H1 (cell line): ENCODE measurements around the gene GUCY2F. TPM values are rescaled to one million over a fixed set of nuclear protein-coding genes. Genes with fewer than 3 reads are reported as not detected.
A peak's percentile ranks its signal among the peaks of the same experiment; 100 is the strongest.

Source experiments
- CTCF ChIA-PET: fragments of 300-600 bp; sonication (Branson Sonifier 250); formaldehyde crosslinking; loops from one replicate; lab custom pipeline; 2021; ENCODE audit not compliant: partially characterized antibody; lab: Charles Lee
- POLR2A ChIA-PET: fragments of 300-600 bp; sonication (Branson Sonifier 250); formaldehyde crosslinking; loops from one replicate; lab custom pipeline; 2021; ENCODE audit warnings: inconsistent platforms; ENCODE audit not compliant: partially characterized antibody; lab: Charles Lee
- DNase-seq, 2 experiments: peaks; one replicate each; pipeline versions ENCODE4 v3.0.0 to v3.0.0-alpha.2; 2010 to 2022; ENCODE audit warnings: low spot score in 2 of 2, low read depth in 1 of 2, mixed read lengths in 1 of 2
- FAIRE-seq: peaks from 2 replicates; lab custom pipeline; 2011; peaks lifted over from hg19 to GRCh38; lab: Jason Lieb, UNC
- H2AFZ ChIP-seq: 2 replicates; pipeline ENCODE4 v1.8.1; 2012; ENCODE audit warnings: low read length, inconsistent platforms
- H2AK5ac ChIP-seq: 2 replicates; pipeline ENCODE4 v1.6.1; 2013; ENCODE audit warnings: low read depth, low read length
- H2BK120ac ChIP-seq: replicated peaks from 2 replicates; pipeline ENCODE3; 2013; ENCODE audit warnings: low read depth, low read length, inconsistent platforms
- H2BK12ac ChIP-seq: 2 replicates; pipeline ENCODE4 v1.6.1; 2013; ENCODE audit warnings: low read depth, low read length
- H2BK15ac ChIP-seq: 2 replicates; pipeline ENCODE4 v1.6.1; 2013; ENCODE audit warnings: low read length
- H2BK20ac ChIP-seq: 2 replicates; pipeline ENCODE4 v1.6.1; 2013; ENCODE audit warnings: low read length
- H2BK5ac ChIP-seq: 2 replicates; pipeline ENCODE4 v1.6.1; 2013; ENCODE audit warnings: low read depth, low read length
- H3K14ac ChIP-seq: 2 replicates; pipeline ENCODE4 v1.6.1; 2013; ENCODE audit warnings: inconsistent platforms; ENCODE audit not compliant: insufficient read length
- H3K18ac ChIP-seq: 2 replicates; pipeline ENCODE4 v1.6.1; 2013; ENCODE audit warnings: low read length; ENCODE audit errors: extremely low read depth
- H3K23ac ChIP-seq: 2 replicates; pipeline ENCODE4 v1.6.1; 2013; ENCODE audit warnings: inconsistent platforms; ENCODE audit not compliant: insufficient read length
- H3K23me2 ChIP-seq: 2 replicates; pipeline ENCODE4 v1.6.1; 2013; ENCODE audit warnings: low read depth, low read length
- H3K27ac ChIP-seq: 2 replicates; pipeline ENCODE4 v1.6.1; 2011; ENCODE audit warnings: low read depth, low read length, inconsistent platforms
- H3K27me3 ChIP-seq, 4 experiments: replicated peaks in 1 of 4; 1 replicate in 1 of 4; 2 replicates in 3 of 4; pipeline versions ENCODE4 v1.6.1 to v1.8.1; 2011 to 2013; ENCODE audit warnings: low read length in 3 of 4, mild to moderate bottlenecking in 3 of 4, inconsistent platforms in 2 of 4, mixed read lengths in 2 of 4, moderate library complexity in 1 of 4; ENCODE audit not compliant: control insufficient read depth in 3 of 4, insufficient read depth in 3 of 4; ENCODE audit errors: extremely low read depth in 1 of 4
- H3K36me3 ChIP-seq, 4 experiments: 2 replicates each; pipeline versions ENCODE4 v1.6.1 to v1.8.1; 2011 to 2013; ENCODE audit warnings: mild to moderate bottlenecking in 4 of 4, low read length in 3 of 4, moderate library complexity in 2 of 4, control low read depth in 1 of 4, inconsistent platforms in 1 of 4; ENCODE audit not compliant: insufficient read depth in 4 of 4, control insufficient read depth in 2 of 4
- H3K4ac ChIP-seq: replicated peaks from 2 replicates; pipeline ENCODE3; 2013; ENCODE audit warnings: low read length, low read depth, mixed read lengths, inconsistent platforms; ENCODE audit not compliant: insufficient read length
- H3K4me1 ChIP-seq, 4 experiments: replicated peaks in 1 of 4; 1 replicate in 1 of 4; 2 replicates in 3 of 4; pipeline versions ENCODE4 v1.6.1 to v1.8.1; 2011 to 2013; ENCODE audit warnings: low read length in 3 of 4, inconsistent platforms in 2 of 4, mixed read lengths in 1 of 4; ENCODE audit not compliant: insufficient read depth in 4 of 4, control insufficient read depth in 3 of 4
- H3K4me2 ChIP-seq, 2 experiments: 2 replicates each; pipeline versions ENCODE4 v1.6.1 to v1.8.1; 2011 to 2013; ENCODE audit warnings: low read depth in 2 of 2, low read length in 2 of 2, control low read depth in 1 of 2, inconsistent platforms in 1 of 2, mild to moderate bottlenecking in 1 of 2; ENCODE audit not compliant: insufficient read depth in 1 of 2
- H3K4me3 ChIP-seq, 4 experiments: fragments of 200-600, 300-600 bp in 1 of 4; sonication (generic), shearing (Covaris generic), sonication (Bioruptor Twin) in 1 of 4; 2 replicates each; pipeline versions ENCODE4 v1.5.1 to v1.8.1; 2011 to 2016; ENCODE audit warnings: low read length in 4 of 4, low read depth in 3 of 4, control low read depth in 2 of 4, inconsistent platforms in 2 of 4, mild to moderate bottlenecking in 2 of 4, mixed read lengths in 1 of 4, moderate library complexity in 1 of 4; ENCODE audit not compliant: insufficient read depth in 2 of 4; ENCODE audit errors: extremely low read depth in 1 of 4
- H3K56ac ChIP-seq: replicated peaks from 2 replicates; pipeline ENCODE3; 2013; ENCODE audit warnings: low read depth, mild to moderate bottlenecking, mixed read lengths, low read length, inconsistent platforms; ENCODE audit not compliant: insufficient read length
- H3K79me1 ChIP-seq: 2 replicates; pipeline ENCODE4 v1.6.1; 2013; ENCODE audit warnings: low read depth, low read length, control low read depth
- H3K79me2 ChIP-seq, 2 experiments: 2 replicates each; pipeline versions ENCODE4 v1.6.1 to v1.8.1; 2012 to 2013; ENCODE audit warnings: low read length in 2 of 2, mild to moderate bottlenecking in 2 of 2, inconsistent platforms in 1 of 2; ENCODE audit not compliant: insufficient read depth in 2 of 2, control insufficient read depth in 1 of 2
- H3K9ac ChIP-seq, 4 experiments: replicated peaks in 1 of 4; 1 replicate in 1 of 4; 2 replicates in 3 of 4; pipeline versions ENCODE4 v1.6.1 to v1.8.1; 2011 to 2013; ENCODE audit warnings: low read depth in 3 of 4, low read length in 3 of 4, control low read depth in 2 of 4, mild to moderate bottlenecking in 2 of 4, moderate library complexity in 2 of 4, inconsistent platforms in 1 of 4; ENCODE audit errors: extremely low read depth in 1 of 4
- H3K9me3 ChIP-seq, 2 experiments: 2 replicates each; pipeline versions ENCODE4 v1.6.1 to v1.8.1; 2012 to 2013; ENCODE audit warnings: mild to moderate bottlenecking in 2 of 2, moderate library complexity in 2 of 2, control low read depth in 1 of 2, inconsistent platforms in 1 of 2, low read depth in 1 of 2, low read length in 1 of 2, mixed read lengths in 1 of 2; ENCODE audit not compliant: insufficient read depth in 2 of 2
- H4K20me1 ChIP-seq, 2 experiments: replicated peaks in 1 of 2; 2 replicates each; pipeline versions ENCODE3 to v1.8.1; 2011 to 2013; ENCODE audit warnings: inconsistent platforms in 2 of 2, low read length in 2 of 2, mild to moderate bottlenecking in 1 of 2; ENCODE audit not compliant: insufficient read depth in 2 of 2, control insufficient read depth in 1 of 2
- H4K5ac ChIP-seq: 2 replicates; pipeline ENCODE4 v1.6.1; 2013; ENCODE audit warnings: low read length, low read depth, mixed read lengths, inconsistent platforms; ENCODE audit not compliant: insufficient read length
- H4K8ac ChIP-seq: 2 replicates; pipeline ENCODE4 v1.8.0; 2013; ENCODE audit warnings: mild to moderate bottlenecking, moderate library complexity, low read length, inconsistent platforms; ENCODE audit not compliant: insufficient read depth; ENCODE audit errors: extremely low read depth
- H4K91ac ChIP-seq: replicated peaks from 2 replicates; pipeline ENCODE3; 2013; ENCODE audit warnings: low read length, mixed read lengths, inconsistent platforms; ENCODE audit not compliant: insufficient read length
- CBX5 ChIP-seq: fragments of 300-800, 300-1000 bp; sonication (generic); IDR thresholded peaks from 2 replicates; pipeline ENCODE4 v1.7.1; 2016; ENCODE audit warnings: antibody characterized with exemption, low read length, low read depth
- CEBPB ChIP-seq: IDR thresholded peaks from 2 replicates; pipeline ENCODE4 v1.6.1; 2012; ENCODE audit warnings: low read depth, low read length
- CHD2 ChIP-seq: IDR thresholded peaks from 2 replicates; pipeline ENCODE4 v1.6.1; 2012; ENCODE audit warnings: low read length, improper control_type of control experiment
- EGR1 ChIP-seq: IDR thresholded peaks from 2 replicates; pipeline ENCODE4 v1.6.1; 2011; ENCODE audit warnings: low read depth, low read length, borderline replicate concordance
- JUND ChIP-seq: IDR thresholded peaks from 2 replicates; pipeline ENCODE4 v1.6.1; 2011; ENCODE audit warnings: mild to moderate bottlenecking, improper control_type of control experiment, low read length
- KDM4A ChIP-seq: IDR thresholded peaks from one replicate; pipeline ENCODE4 v1.7.1; 2012; ENCODE audit warnings: low read depth, mild to moderate bottlenecking, moderate library complexity, low read length, inconsistent platforms; ENCODE audit not compliant: severe bottlenecking
- NRF1 ChIP-seq: IDR thresholded peaks from 2 replicates; pipeline ENCODE4 v1.6.1; 2011; ENCODE audit warnings: mild to moderate bottlenecking, low read depth, low read length, improper control_type of control experiment
- RXRA ChIP-seq: IDR thresholded peaks from 2 replicates; pipeline ENCODE4 v1.6.1; 2011; ENCODE audit warnings: low read depth, mild to moderate bottlenecking, low read length, moderate library complexity; ENCODE audit not compliant: insufficient read depth
- SAP30 ChIP-seq: fragments of 300-600 bp; sonication (generic); IDR thresholded peaks from 2 replicates; pipeline ENCODE4 v1.7.1; 2012; ENCODE audit warnings: low read length, moderate library complexity, mild to moderate bottlenecking, inconsistent platforms; ENCODE audit not compliant: insufficient read depth, insufficient replicate concordance
- SIRT6 ChIP-seq: IDR thresholded peaks from one replicate; pipeline ENCODE4 v1.7.1; 2012; ENCODE audit warnings: low read length, inconsistent platforms
- SP4 ChIP-seq: IDR thresholded peaks from 2 replicates; pipeline ENCODE4 v1.6.1; 2012; ENCODE audit warnings: low read length, inconsistent platforms
- TBP ChIP-seq: IDR thresholded peaks from 2 replicates; pipeline ENCODE4 v1.6.1; 2011; ENCODE audit warnings: low read depth, low read length, improper control_type of control experiment
- TCF12 ChIP-seq: IDR thresholded peaks from 2 replicates; pipeline ENCODE4 v1.6.1; 2011; ENCODE audit warnings: low read depth, mild to moderate bottlenecking, low read length
- WGBS, 2 experiments: shearing (Covaris generic) in 1 of 2; methylation state at CpG; one replicate each; pipeline versions ENCODE4 v1.1.6 to v1.1.7; 2013 to 2015; ENCODE audit warnings: low lambda C conversion rate in 2 of 2, mixed read lengths in 2 of 2, inconsistent platforms in 1 of 2, low coverage in 1 of 2, missing lambda C conversion rate in 1 of 2; ENCODE audit not compliant: insufficient replicate concordance in 2 of 2, insufficient coverage in 1 of 2, insufficient read length in 1 of 2; ENCODE audit errors: extremely low coverage in 1 of 2, missing lambda C conversion rate in 1 of 2; 5-methylcytosine and 5-hydroxymethylcytosine counted together
- polyA plus RNA-seq, 7 experiments: library from polyadenylated mRNA; depleted of rRNA in 3 of 7; stranded (reverse) in 5 of 7; unstranded in 2 of 7; fragments of >200 nt in 5 of 7; fragments of 200-250 nt in 2 of 7; gene quantifications; 1 replicate in 5 of 7; 2 replicates in 1 of 7; 4 replicates in 1 of 7; pipeline versions ENCODE4 v1.2.1 to v1.2.3, GENCODE V29; 2011 to 2013; ENCODE audit warnings: missing spikeins in 2 of 7, mixed read lengths in 2 of 7
- total RNA-seq: library from RNA; stranded (reverse); fragmentation: NEBNext Ultra II Directional; extraction: Animal tissue kit (Norgen Biotek cat#: 25700); gene quantifications from 2 replicates; pipeline ENCODE4 v1.2.1, GENCODE V29; 2021

Gene GUCY2F
- total and polyA plus RNA-seq, 2 of the 8 experiments (the other 6 are each of a cell fraction or from before 2014, with no cell fraction given): 0.02 TPM; not detected in 1

- Histone ChIP-seq H3K79me1 (no peaks in the 10 kb centered on the region), H2BK5ac (no peak overlapping the region), H3K23me2 (no peaks in the 10 kb centered on the region), H3K9ac (no peak overlapping the region), H2BK15ac (no peak overlapping the region), H2AFZ (no peak overlapping the region), H2BK120ac (no peak overlapping the region), H3K4me2 (no peak overlapping the region), H2BK12ac (no peak overlapping the region), H4K91ac (no peak overlapping the region), H3K4me1 (no peaks in the 10 kb centered on the region), H4K5ac (no peak overlapping the region), H3K27ac (no peak overlapping the region), H3K14ac (no peak overlapping the region), H2BK20ac (no peak overlapping the region), H3K4ac (no peak overlapping the region), H4K20me1 (no peaks in the 10 kb centered on the region), H3K56ac (no peak overlapping the region), H2AK5ac (no peak overlapping the region), H3K79me2 (no peaks in the 10 kb centered on the region), H3K4me3 (no peak overlapping the region), H4K8ac (no peak overlapping the region), H3K23ac (no peak overlapping the region), H3K27me3 (no peaks in the 10 kb centered on the region), H3K36me3 (no peaks in the 10 kb centered on the region), H3K18ac (no peak overlapping the region), H3K9me3 (no peaks in the 10 kb centered on the region)
- TF ChIP-seq SAP30: no peak
- no peak for TF ChIP-seq EGR1
- no peak for TF ChIP-seq KDM4A
- no peak for TF ChIP-seq CHD2
- no peak for TF ChIP-seq TBP
- no peak for TF ChIP-seq SIRT6
- no peak for TF ChIP-seq NRF1
- no peak for TF ChIP-seq RXRA
- TF ChIP-seq CEBPB: no peak
- no peak for TF ChIP-seq SP4
- TF ChIP-seq TCF12: no peak
- TF ChIP-seq JUND: no peak
- no peak for TF ChIP-seq CBX5
- WGBS, 2 experiments: 78% methylated on average over 4 of the region's 4 CpGs; no CpG with 5 or more reads in 1 of the 2 experiments
- DNase-seq (no peak), FAIRE-seq (peak; percentile 7)
- CTCF ChIA-PET: interaction anchor here (1.4 to 5.1 kb wide), 3 partner anchors 14 to 403 kb away, joined by 4 to 110 read pairs (median 6); no protein-coding TSS in a partner anchor
- POLR2A ChIA-PET: no interaction called here
These were observed 5.8 kb upstream of the GUCY2F start for GRCh38 chrX:109487640-109488039.
